ENCODE results near the gene ACTN4.

The ACTN4 gene

DNA sequence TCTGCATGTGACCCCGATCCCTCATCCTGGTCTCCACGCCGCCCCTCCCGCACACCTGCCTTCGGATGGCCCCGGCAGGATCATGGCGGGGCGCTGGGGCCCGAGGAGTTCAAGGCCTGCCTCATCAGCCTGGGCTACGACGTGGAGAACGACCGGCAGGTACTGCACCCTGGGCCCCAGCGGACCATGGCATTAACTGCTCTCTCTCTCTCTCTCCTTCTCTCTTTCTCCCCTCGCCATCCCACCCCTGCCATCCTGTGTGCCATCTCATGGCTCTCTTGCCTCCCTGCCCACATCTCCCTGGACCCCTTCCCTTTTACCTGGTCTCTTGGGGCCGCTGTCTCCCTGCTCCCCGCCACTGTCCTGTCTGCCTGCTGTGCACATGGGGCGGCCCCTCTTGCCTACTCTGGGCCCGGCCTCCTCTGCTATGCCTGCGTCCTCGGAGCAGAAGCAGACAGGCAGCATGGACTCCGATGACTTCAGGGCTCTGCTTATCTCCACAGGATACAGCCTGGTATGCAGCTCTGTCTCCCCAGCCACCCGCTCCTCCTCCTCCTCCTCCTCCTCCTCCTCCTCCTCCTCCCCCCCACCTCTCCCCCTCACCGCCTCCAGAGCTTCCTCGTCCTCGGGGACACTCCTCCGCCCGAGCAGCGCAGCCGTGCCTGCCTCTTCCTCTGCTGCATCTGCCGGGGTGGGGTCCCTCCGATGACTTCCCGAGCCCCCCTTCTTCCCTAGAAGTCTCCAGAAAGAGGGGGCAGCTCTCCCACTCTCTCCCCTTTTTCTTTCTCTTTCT lies 80.6 kb downstream of the ACTN4 start:
- no peak for FAIRE-seq

DNA sequence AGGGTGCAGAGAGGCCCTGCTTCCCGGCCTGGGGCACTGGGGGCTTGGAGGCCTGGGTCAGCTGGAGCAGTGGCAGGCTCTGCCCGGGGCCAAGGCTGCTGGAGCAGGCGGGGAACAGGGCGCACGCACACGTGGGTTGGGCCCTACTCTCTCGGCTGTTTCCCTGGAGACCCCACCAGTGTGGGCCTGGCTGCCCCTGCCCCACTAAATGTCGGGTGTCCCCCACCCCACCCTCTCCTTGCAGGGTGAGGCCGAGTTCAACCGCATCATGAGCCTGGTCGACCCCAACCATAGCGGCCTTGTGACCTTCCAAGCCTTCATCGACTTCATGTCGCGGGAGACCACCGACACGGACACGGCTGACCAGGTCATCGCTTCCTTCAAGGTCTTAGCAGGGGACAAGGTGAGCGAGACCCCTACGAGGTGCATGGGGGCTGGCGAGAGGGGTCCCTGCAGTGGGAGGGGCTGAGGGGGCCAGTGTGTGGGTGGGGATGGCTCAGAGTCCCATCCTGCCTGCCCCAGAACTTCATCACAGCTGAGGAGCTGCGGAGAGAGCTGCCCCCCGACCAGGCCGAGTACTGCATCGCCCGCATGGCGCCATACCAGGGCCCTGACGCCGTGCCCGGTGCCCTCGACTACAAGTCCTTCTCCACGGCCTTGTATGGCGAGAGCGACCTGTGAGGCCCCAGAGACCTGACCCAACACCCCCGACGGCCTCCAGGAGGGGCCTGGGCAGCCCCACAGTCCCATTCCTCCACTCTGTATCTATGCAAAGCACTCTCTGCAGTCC lies 81.5 kb downstream of the ACTN4 start:
- no peak for FAIRE-seq

DNA sequence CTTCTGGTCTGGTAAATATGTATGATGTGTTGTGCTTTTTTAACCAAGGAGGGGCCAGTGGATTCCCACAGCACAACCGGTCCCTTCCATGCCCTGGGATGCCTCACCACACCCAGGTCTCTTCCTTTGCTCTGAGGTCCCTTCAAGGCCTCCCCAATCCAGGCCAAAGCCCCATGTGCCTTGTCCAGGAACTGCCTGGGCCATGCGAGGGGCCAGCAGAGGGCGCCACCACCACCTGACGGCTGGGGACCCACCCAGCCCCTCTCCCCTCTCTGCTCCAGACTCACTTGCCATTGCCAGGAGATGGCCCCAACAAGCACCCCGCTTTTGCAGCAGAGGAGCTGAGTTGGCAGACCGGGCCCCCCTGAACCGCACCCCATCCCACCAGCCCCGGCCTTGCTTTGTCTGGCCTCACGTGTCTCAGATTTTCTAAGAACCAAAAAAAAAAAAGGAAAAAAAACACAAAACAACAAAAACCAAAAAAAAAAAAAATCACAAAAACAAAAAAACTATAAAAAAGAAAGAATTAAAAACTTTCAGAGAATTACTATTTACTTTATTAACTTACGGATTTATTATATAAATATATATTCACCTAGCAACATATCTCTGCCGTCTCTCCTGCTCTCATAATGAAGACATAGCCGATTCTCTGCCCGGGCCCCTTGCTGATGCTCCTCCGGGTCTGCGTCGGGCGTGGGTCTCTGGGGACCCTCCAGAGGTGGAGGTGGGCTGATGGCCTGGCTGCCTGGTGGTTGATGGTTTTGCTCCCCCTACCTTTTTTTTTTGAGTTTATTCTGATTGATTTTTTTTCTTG lies 82.4 kb downstream of the ACTN4 start:
- peak; percentile 64 for FAIRE-seq

DNA sequence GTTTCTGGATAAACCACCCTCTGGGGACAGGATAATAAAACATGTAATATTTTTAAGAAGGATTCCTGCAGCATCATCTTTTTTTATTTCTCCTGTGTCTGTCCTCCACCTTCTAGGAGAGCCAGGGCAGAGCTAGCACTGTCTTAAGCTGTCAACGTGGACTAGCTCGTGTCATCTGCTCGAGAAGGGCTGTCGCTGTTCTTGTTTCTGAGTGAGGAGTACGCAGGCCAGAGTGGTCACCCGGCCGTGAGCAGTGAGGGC lies 83.0 kb downstream of the ACTN4 start:
- FAIRE-seq = no peak

DNA sequence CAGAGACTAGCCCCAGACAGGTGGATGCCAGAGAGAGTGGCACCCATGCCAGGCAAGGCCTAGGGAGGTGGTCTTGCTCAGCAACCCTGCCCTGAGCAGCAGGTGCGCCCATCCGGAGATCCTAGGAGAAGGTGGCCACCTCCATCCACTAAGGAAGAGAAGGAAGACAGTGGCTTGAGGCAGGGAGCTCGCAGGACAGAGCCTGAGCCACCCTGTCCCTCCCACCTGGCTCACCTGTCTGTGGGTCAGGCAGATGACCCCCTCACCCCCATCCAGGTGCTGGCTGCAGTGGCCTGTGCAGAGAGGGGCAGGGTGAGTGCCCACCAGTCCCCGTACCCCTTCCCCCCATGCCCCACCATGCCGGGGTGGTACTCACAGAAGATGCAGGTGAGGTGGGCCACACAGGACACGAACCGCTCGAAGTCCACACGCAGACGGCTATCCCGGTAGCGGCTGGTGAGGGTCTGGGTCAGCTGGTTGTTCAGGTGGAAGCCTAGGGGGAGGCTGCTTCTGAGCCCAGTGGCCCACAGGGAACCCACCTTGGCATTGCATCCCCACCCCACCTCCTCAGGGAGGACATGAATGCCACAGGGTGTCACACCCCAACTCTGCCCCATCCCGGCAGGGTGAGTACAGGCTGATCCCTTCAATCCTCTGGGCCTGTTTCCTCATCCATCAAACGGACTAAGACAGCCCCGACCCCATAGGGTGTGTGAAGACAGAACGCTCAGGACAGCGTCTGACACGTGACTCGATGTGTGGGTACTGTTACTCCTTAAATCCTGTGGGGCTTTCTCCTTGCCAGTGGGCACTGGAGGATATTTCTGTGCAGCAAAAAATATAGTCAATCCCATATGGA lies 83.5 kb downstream of the ACTN4 start:
- no peak for FAIRE-seq

DNA sequence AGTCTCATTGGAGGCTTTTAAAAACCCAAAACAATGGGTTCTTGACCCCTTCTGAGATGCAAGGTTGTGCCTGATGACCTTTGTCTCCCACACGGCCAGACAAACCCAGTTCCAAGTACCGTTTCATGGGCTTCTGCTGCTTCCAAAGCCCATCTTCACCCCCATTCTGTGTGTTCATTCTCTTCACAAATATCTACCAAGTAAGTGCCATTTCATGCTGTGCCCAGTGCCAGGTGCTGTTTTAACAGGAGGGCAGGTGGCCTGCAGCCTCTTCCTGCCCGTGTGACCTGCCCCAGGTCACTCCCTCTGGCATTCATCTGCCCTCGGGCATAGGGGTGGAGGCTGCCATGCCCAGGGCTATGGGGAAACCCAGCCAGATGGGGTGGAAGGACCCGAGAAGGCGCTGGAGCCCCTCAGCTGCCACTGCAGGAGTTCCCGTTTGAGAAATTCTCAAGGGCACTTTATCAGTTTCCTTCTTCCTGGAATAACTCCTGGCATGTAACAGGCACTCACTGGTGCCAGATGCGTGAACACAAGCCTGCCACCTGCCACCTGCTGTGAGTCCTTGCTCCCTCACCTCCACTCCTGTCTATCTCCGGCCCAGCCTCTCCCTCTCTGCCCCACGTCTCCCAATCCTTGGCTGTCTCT lies 84.3 kb downstream of the ACTN4 start:
- FAIRE-seq = no peak

DNA sequence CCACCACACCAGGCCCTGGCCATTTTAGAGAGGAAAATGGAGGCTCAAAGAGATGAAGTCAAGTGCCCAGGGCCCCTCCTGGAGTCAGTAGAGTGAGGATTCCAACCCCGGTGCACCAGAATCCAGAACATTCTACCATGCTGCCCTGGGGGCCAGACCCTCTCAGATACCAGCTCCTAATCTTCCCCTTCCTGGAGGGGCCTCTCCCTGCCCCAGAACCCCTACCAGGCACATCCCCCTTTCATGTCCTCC lies 85.7 kb downstream of the ACTN4 start:
- FAIRE-seq = no peak

DNA sequence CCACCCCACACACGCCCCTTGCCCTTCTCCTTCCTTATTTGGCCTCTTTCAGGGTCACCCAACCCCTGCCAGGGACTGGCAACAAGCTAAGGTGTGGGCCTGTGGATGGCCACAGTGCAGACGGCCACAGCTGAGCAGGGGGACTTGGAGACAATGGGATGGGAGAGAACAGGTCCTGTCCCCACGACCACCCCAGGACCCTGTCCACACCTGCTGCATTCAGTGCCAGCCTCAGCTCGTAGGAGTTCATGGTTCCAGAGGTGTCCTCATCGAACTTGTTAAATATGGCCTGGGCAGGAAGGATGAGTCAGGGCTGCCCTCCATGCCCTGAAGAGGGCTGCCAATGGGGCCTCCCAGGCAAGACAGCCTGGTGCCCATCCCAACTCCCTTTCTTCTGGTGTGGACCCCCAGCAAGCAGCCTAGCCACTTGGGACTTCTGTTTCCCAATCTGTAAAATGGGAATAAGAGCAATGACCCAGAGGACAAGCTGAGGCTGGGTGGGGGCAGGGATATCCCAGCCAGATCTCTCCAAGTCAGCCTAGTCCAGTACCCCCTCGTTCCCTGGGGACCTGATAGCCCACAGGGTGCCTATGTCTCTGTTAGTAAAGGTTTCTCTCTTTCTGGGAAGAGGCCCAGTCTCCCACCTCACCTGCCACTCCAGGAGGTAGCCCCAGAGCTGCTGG lies 86.2 kb downstream of the ACTN4 start:
- no peak for FAIRE-seq

DNA sequence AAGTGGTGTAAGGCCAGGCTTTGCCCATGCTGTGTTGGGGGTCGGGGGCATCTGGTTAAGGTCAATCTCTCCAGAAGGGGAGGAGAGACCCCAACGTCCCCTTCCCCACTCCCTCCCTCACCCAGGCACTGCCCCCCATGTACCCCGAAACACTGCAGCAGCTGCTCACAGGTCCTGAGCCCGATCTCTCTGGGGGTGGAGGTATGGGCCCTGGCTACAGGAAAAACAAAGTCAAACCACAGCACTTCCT lies 86.7 kb downstream of the ACTN4 start:
- no peak for FAIRE-seq

DNA sequence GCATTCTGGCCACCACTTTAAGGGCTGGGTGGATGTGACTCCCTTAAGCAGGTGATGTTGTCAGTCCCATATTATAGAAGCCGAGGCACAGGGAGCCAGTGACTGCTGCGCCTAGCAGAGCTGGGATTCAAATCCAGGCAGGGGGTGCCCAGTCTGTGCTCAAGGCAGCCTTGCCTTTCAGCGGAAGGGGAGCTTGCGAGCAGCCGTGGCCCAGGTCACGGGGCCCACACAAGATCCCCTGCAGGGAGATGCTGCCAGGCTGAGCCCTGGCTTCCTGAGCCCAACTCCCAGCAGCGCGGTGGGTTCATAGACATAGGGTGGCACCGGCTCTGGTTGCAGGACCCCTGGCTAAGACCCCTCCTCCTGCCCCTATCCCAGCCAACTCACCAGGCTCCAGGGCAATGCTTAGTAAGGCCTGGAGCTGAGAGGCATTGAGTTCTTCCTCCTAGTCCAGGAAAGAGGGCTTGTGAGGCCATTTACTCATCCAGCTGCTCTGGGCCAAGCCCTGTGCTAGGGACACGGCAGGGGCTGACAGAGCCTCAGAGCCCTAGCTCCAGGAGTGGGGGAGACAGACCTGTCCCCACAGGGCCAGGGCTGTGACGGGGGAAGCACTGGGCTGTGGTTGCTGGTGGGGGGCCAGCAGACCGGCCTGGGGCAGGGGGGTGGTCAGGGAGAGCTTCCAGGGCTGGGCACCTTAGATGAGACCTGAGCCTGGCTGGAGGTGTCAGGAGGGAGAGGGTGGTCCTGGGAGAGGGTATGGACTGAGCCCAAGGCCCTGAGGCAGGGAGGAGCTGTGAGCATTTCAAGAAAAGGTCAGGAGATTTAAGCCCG lies 87.2 kb downstream of the ACTN4 start:
- no peak for FAIRE-seq

DNA sequence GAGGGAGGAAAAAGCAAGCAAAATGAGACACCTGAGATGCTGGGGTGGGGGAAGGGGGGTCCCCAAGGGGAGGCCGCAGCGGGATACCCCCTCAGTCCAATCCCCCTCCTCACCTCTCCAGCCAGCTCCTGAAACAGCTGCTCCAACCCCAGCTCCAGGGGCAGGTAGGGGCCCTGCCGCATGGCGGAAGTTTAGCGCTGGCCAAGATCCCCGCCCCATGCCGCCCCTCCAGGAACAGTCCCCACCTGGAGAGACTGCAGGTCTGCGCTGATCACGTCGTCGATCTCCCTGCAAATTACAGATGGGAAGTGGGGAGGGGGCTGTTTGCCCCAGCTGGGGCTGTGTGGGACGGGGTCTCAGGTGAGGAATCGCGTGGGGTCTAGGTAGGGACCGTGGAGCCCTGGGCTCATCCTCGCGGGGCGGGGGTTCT lies 87.8 kb downstream of the ACTN4 start:
- no peak for FAIRE-seq

DNA sequence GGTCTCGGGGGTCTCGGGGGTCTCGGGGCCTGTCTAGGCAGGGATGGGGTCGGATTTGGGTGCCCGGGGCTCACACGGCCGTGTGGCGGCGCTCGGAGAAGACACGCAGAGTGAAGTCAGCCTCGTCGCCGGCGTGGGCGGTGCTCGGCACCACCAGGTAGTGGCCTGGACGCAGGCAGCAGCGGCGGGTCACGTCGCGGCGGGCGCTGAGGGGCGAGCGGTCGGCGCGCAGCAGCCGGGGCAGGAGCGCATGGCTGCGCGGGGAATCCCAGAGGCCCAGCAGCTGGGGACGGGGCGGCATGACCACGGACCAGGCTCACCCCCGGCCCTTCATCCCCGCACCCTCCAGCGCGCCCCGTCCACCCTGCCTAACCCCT lies 88.6 kb downstream of the ACTN4 start:
- FAIRE-seq = no peak

DNA sequence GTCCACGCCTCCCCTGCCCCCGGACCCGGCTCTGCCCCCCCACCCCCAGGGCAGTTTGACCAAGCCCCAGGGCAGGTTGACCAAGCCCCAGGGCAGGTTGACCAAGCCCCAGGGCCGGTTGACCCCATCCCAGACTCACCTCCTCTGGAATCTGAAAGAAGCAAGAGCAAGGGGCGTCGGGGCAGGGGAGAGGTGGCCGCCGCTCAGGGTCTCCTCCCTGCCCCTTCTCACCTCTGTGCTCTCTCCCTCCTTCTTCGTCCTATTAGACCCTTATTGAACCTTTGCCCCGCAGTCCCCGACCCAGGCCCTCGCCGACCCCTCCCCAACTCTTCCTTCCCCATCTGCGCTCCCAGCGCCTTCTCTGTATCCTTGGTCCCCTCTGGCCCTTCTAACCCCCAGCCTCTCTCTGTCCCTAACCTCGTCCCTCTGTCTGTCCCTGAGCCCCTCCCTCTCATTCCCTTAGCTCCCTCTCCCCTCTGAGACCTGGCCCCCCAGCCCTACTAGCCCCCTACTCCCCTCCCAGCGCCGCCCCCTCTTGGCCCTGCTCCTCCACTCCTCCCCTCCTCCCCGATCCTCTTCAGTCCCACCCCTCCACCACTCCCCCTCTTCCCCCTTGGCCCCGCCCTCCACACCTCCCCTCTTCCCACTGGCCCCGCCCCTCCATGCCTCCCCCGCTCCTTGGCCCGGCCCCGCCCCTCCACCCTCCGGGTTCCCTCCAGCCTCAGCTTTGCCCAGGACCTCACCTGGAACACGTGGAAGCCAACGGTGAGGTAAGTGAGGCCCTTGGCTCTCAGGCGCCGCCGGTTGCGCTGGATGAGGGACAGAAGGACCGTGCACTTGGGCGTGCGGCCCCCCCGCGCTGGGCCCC lies 89.2 kb downstream of the ACTN4 start:
- no peak for FAIRE-seq

DNA sequence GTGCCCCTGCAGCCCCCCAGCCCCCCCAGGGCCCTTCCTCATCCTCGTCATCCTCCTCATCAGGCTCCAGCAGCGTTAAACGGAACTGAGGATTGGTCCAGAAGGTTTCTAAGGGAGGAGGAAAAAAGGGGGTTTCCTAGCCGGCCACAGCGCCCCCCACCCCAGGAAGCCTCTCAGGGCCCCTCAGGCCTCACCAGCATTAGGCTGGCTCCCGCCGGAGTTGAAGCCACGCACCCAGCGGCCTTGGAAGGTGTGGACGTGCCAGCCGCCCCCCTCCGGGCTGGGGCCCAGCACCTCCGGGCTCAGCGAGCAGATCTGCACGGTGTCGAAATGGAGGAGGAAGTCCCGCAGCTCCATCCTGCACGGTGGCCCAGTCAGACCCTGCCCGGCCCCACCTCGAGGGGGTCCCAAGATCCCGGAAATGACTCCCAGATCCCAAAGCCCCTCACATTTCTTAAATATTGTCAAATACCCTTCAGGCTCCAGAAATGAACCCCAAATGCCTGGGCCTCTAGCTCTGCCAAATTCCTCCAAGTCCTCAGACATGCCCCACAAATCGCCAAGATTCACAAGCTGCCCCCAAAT lies 89.9 kb downstream of the ACTN4 start:
- no peak for FAIRE-seq

DNA sequence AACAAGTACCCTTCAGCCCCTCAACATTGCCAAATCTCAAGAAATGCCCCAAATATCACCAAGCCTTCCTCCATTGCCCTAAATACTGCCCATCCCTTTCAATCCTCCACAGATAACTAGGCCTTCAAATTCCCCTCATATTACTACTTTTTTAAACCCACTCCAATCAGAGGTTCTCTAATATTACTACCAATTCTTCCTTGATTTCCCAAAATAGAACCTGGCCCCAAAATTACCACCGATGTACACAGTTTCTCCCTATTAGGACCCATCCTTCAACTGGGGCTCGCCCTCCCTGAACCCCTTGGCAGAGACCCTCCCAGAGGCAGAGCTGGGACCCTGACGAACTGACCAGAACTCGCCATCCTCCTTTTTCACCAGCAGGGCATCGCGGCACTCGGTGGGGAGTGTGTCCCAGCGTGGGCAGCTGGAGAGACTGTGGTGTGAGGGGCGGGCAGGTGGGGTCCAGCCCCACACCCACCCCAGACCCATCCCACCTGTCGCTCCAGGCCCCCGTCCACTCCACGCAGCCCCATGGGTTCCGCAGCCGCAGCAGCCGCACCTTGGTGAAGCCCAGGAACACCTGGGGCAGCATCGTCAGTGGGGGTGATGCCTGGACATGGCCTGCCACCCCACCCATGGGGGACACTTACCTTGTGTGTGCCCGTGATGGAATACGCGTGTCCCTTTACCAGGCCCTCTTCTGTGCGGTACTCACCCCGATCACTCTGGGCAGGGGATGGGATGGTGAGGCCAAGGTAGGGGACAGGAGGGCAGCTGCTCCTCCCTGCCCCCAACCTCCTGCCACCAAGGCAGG lies 90.7 kb downstream of the ACTN4 start:
- no peak for FAIRE-seq

DNA sequence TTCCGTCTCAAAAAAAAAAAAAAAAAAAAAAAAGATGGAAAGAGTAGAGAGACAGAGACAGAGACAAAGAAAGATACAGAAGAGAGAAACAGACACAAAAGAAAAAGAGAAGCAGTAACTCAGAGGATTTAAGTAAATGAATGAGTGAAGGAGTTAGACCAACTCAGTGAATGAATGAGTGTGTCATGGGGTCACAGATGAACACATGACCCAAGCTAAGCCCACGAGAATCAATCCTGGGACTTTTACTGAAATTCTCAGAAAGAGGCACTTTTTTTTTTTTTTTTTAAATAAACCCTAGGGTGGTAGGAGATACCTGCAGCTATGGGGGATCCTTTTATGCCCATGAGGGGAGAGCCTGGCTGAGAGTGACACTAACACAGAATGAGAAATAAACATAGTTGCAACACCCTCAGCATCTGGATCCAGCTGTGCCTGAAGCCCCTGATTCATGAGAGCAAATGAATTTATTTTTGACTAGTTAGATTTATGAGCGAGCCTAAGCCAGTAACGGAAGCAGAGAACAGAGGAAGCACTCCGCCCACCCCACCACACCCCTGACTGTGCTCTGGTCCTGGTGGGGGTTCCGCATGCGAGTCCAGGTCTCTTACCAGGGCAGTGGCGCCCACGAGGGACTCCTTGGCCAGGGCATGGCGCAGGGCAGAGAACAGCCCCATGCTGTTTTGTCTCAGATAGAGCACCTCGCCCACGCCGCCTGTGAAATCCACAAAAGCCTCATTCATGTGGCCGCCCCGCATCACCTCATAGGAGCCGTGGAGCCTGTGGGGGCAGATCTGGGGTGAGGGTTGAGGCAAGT lies 92.2 kb downstream of the ACTN4 start:
- no peak for FAIRE-seq

DNA sequence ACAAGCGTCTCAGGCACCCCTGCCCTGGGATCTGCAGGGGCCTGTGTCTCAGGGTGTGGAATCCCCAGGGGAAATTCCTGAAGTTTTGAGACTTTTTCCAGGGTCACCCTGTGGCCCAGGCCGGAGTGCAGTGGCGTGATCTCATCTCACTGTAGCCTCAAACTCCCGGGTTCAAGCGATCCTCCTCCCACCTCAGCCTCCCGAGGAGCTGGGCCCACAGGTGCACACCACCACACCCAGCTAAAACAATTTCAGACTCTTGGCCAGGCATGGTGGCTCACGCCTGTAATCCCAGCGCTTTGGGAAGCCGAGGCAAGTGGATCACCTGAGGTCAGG lies 92.8 kb downstream of the ACTN4 start:
- no peak for FAIRE-seq

DNA sequence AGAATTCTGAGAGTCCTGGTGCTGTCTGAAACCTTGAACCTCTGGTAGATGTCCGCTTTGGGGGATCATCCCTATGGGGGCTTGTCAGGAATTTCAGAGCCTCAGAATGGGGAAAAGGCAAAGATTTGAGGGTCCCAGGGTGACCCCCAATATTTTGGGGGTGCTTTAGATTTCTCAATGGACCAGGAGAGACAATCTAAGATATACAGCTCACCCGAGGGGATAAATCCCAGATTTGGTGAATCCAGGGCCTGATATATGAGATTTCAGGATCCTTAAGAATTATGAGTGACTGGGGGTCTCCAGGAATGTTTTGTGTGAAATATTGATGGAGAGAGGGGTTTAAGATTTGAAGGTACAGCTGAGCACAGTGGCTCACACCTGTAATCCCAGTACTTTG lies 93.5 kb downstream of the ACTN4 start:
- no peak for FAIRE-seq
